Caco-2 (cell line): ENCODE results near the gene FARP1. TPM values are rescaled to one million over a fixed set of nuclear protein-coding genes. Genes with fewer than 3 reads are reported as not detected.

Experiments
- BruUV-seq: library from RNA; stranded (reverse); fragments of 400-500 nt; replicated peaks from 2 replicates; lab custom pipeline; 2021; lab: Mats Ljungman, UMichigan
- CTCF ChIA-PET: fragments of 300-600 bp; sonication (Branson Sonifier 250); formaldehyde crosslinking; loops from one replicate; lab custom pipeline; 2022; ENCODE audit warnings: antibody characterized with exemption; lab: Charles Lee
- POLR2A ChIA-PET: fragments of 300-600 bp; sonication (Branson Sonifier 250); formaldehyde crosslinking; loops from one replicate; lab custom pipeline; 2022; ENCODE audit warnings: antibody characterized with exemption; lab: Charles Lee
- DNase-seq, 2 experiments: peaks; one replicate each; pipeline versions ENCODE4 v3.0.0 to v3.0.0-alpha.2; 2020 to 2022
- H3K27me3 ChIP-seq: replicated peaks from 2 replicates; pipeline ENCODE4 v1.6.0; 2011; ENCODE audit warnings: low read length; ENCODE audit not compliant: control insufficient read depth, insufficient read depth
- H3K36me3 ChIP-seq: 2 replicates; pipeline ENCODE4 v1.5.1; 2011; ENCODE audit warnings: low read length; ENCODE audit not compliant: control insufficient read depth, insufficient read depth
- H3K4me1 ChIP-seq: fragments of 250-450 bp; sonication (Bioruptor Pico); 2 replicates; pipeline ENCODE4 v1.5.1; 2020; ENCODE audit warnings: mild to moderate bottlenecking
- H3K4me3 ChIP-seq: 2 replicates; pipeline ENCODE4 v1.5.1; 2011; ENCODE audit warnings: low read depth, mild to moderate bottlenecking, control low read depth, low read length
- H3K9me3 ChIP-seq: fragments of 250-450 bp; sonication (Bioruptor Pico); 2 replicates; pipeline ENCODE4 v1.5.1; 2020; ENCODE audit warnings: mild to moderate bottlenecking, moderate library complexity
- H3K27ac Mint-ChIP-seq: one replicate; pipeline ENCODE4 v1.8.0; 2022; ENCODE audit warnings: mixed read lengths; ENCODE audit not compliant: unreplicated experiment
- H3K27me3 Mint-ChIP-seq: one replicate; pipeline ENCODE4 v1.8.0; 2022; ENCODE audit warnings: mixed read lengths; ENCODE audit not compliant: insufficient read depth, unreplicated experiment
- H3K36me3 Mint-ChIP-seq: one replicate; pipeline ENCODE4 v1.8.0; 2022; ENCODE audit warnings: mild to moderate bottlenecking, mixed read lengths; ENCODE audit not compliant: insufficient read depth, unreplicated experiment
- H3K4me1 Mint-ChIP-seq: one replicate; pipeline ENCODE4 v1.8.0; 2022; ENCODE audit warnings: low read depth, mixed read lengths; ENCODE audit not compliant: unreplicated experiment
- H3K4me3 Mint-ChIP-seq: one replicate; pipeline ENCODE4 v1.8.0; 2022; ENCODE audit warnings: mild to moderate bottlenecking, moderate library complexity, mixed read lengths; ENCODE audit not compliant: unreplicated experiment
- H3K9me3 Mint-ChIP-seq: one replicate; pipeline ENCODE4 v1.8.0; 2022; ENCODE audit warnings: mixed read lengths; ENCODE audit not compliant: unreplicated experiment
- intact Hi-C: fragments of 100-400 bp; cut with micrococcal nuclease; formaldehyde crosslinking; loops from one replicate; pipeline ENCODE4 v1.10.0; 2022; ENCODE audit not compliant: unreplicated experiment
- total RNA-seq: library from RNA; stranded (reverse); gene quantifications from 2 replicates; pipeline ENCODE4 v1.2.3, GENCODE V29; 2022
- TF ChIP-seq, protein P1 (sequence below), 2 experiments: fragments of 200-600 bp in 1 of 2; IDR thresholded peaks; 1 replicate in 1 of 2; 2 replicates in 1 of 2; pipeline versions ENCODE4 v1.5.1 to v1.8.0; 2011 to 2022; ENCODE audit warnings: antibody characterized with exemption in 1 of 2, control low read depth in 1 of 2, inconsistent platforms in 1 of 2, low read depth in 1 of 2, low read length in 1 of 2, mild to moderate bottlenecking in 1 of 2, moderate library complexity in 1 of 2; ENCODE audit not compliant: insufficient read depth in 1 of 2, severe bottlenecking in 1 of 2, unreplicated experiment in 1 of 2

FARP1 gene
- total RNA-seq, 1 experiment from 2014 or later: 189 TPM

DNA sequence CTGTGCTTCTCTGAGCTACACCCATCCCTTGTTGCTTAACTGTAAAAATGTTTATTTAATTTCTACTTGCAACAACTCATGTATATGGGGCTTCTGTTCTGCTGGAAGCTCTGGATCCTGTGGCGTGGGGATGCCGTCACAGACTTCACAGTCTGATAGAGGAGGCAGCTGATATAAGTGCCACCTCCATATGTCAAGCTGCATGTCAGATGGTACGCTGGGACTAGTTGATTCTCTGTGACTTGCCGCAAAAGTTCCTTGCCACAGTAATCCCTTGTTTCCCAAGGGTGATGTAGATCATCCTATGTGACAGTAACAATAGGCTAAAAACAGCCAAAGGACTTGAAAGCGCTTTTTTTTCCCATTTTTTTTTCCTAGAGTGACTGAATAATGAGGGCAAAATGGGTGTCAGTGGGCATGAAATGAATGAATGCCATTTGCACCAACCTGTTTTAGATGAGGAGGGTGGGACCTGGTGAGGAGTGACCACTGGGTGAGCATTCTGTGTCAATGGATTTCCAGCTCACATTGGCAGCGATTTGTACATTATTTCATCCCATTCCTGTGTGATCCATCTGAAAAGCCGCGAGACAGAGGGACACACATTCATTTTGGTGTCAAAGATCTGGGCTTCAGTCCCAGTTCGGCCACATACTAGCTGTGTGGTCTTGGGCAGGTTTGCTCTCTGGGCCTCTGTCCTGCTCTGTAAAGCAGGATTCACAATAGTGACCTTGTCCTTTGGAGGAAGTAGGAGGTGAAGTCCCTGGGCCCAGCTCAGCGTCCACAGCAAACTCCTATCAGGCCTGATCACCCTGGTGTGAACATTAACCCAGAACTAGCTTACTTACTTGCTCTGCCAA is 123.0 kb downstream of the FARP1 start:
- peaks cover 77% of the 10 kb centered on the region for H3K4me1 Mint-ChIP-seq
- POLR2A ChIA-PET: no interaction called here
- peak overlapping the region; percentile 87 for H3K27ac Mint-ChIP-seq
- peaks cover 43% of the 10 kb centered on the region for H3K36me3 Mint-ChIP-seq
- Histone ChIP-seq H3K4me3 (no peak overlapping the region), H3K4me1 (peaks cover 79% of the 10 kb centered on the region), H3K27me3 (no peaks in the 10 kb centered on the region), H3K9me3 (no peaks in the 10 kb centered on the region), H3K36me3 (no peaks in the 10 kb centered on the region)
- no peaks in the 10 kb centered on the region for H3K9me3 Mint-ChIP-seq
- TF ChIP-seq, protein P1, sequence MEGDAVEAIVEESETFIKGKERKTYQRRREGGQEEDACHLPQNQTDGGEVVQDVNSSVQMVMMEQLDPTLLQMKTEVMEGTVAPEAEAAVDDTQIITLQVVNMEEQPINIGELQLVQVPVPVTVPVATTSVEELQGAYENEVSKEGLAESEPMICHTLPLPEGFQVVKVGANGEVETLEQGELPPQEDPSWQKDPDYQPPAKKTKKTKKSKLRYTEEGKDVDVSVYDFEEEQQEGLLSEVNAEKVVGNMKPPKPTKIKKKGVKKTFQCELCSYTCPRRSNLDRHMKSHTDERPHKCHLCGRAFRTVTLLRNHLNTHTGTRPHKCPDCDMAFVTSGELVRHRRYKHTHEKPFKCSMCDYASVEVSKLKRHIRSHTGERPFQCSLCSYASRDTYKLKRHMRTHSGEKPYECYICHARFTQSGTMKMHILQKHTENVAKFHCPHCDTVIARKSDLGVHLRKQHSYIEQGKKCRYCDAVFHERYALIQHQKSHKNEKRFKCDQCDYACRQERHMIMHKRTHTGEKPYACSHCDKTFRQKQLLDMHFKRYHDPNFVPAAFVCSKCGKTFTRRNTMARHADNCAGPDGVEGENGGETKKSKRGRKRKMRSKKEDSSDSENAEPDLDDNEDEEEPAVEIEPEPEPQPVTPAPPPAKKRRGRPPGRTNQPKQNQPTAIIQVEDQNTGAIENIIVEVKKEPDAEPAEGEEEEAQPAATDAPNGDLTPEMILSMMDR (IDR thresholded peaks at IDR 0.05; ENCODE audit: insufficient read depth in 1 of 2, low read depth in 1 of 2, low read length in 1 of 2, severe bottlenecking in 1 of 2, unreplicated experiment in 1 of 2): no peak
- peak overlapping the region; percentile 54 for H3K4me3 Mint-ChIP-seq
- H3K27me3 Mint-ChIP-seq: no peaks in the 10 kb centered on the region
- CTCF ChIA-PET: no interaction called here
- DNase-seq: peak; percentile 64 to 77
- BruUV-seq: TSS peak; percentile 79
- intact Hi-C loops: loop anchor here (2.0 to 10.0 kb wide), 2 partner anchors 13 to 91 kb away; partner anchors contain the start of gene RNF113B

DNA sequence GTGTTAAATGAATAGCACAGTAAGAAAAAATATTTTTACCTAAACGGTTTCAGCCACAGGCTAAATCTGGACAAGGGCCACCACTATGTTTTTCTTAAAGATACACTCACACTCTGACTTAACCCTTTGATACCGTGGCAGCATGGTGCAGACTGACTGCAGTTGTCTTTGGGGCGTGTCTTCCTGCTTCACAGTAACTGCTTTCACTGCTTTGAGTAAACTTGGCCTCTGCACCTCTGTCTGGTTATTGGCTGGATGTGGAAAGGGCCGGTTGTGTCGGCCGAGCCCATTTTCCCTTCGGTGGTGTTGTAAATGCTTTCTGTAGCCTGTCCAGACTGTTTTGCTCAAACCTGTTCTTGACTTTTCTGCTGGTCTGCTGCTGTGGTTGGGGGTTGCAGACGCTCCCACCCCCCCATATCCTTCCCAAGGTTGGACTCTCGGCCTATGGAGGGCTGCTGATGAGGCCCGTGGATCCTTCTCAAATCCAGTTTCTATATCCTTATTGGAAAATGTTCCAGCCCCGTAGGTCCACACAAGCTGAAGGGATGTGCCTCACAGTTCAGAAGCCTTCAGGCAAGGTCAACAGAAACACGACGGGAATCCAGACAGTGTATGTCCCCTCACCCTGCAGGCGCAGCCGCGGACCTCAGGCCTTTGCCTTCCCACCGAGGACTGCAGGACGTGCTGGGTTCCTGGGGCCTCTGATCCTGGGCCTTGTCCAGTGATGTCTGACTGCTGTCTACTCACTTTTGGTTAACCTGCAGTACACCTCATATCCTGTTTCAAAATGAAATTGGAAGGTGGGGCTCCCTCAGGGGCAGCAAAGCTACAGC is 124.4 kb downstream of the FARP1 start:
- Mint-ChIP-seq H3K27ac (peak overlapping the region; percentile 87), H3K4me3 (peak overlapping the region; percentile 70), H3K4me1 (peaks cover 75% of the 10 kb centered on the region), H3K9me3 (no peaks in the 10 kb centered on the region), H3K36me3 (peaks cover 54% of the 10 kb centered on the region), H3K27me3 (no peaks in the 10 kb centered on the region)
- POLR2A ChIA-PET: no interaction called here
- Histone ChIP-seq H3K9me3 (no peaks in the 10 kb centered on the region), H3K4me1 (peaks cover 79% of the 10 kb centered on the region), H3K36me3 (no peaks in the 10 kb centered on the region), H3K27me3 (no peaks in the 10 kb centered on the region), H3K4me3 (no peak overlapping the region)
- TF ChIP-seq, protein P1 (IDR thresholded peaks at IDR 0.05; ENCODE audit: insufficient read depth in 1 of 2, low read depth in 1 of 2, low read length in 1 of 2, severe bottlenecking in 1 of 2, unreplicated experiment in 1 of 2): no peak
- intact Hi-C loops: loop anchor here (2.0 to 10.0 kb wide), 2 partner anchors 14 to 92 kb away; partner anchors contain the start of gene RNF113B
- peak; percentile 75 to 81 for DNase-seq
- CTCF ChIA-PET: no interaction called here
- TSS peak; percentile 31 for BruUV-seq

DNA sequence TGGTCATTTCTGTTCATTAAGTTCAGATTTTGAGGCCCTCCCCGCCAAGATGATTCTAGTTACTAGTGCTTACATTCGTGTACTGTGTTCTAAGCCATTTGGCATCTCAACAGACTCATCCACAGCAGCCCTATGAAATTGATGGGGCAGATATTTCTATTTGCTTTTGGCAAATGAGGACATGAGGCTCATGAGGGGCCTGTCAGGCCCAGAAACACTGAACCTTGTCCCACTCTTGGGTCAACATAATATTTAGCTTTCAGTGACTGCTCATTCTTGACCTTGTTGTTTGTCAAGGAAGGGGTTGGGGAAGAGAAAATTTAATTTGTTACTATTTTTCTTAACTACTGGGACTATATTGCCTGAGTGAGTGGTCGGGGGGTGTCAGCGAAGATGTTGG is 126.5 kb downstream of the FARP1 start:
- Histone ChIP-seq H3K4me3 (no peak overlapping the region), H3K4me1 (peaks cover 86% of the 10 kb centered on the region), H3K36me3 (no peaks in the 10 kb centered on the region), H3K27me3 (no peaks in the 10 kb centered on the region), H3K9me3 (no peaks in the 10 kb centered on the region)
- no peaks in the 10 kb centered on the region for H3K9me3 Mint-ChIP-seq
- H3K36me3 Mint-ChIP-seq: peaks cover 61% of the 10 kb centered on the region
- no TSS peak for BruUV-seq
- intact Hi-C loops: loop anchor here (10.0 kb wide), 1 partner anchor 95 kb away; the partner anchor contains the start of gene RNF113B
- ChIA-PET POLR2A (no interaction called here), CTCF (no interaction called here)
- H3K4me3 Mint-ChIP-seq: peak overlapping the region; percentile 25
- H3K27me3 Mint-ChIP-seq: no peaks in the 10 kb centered on the region
- H3K27ac Mint-ChIP-seq: peak overlapping the region; percentile 98
- no peak for DNase-seq
- TF ChIP-seq, protein P1 (IDR thresholded peaks at IDR 0.05; ENCODE audit: insufficient read depth in 1 of 2, low read depth in 1 of 2, low read length in 1 of 2, severe bottlenecking in 1 of 2, unreplicated experiment in 1 of 2): no peak
- peaks cover 79% of the 10 kb centered on the region for H3K4me1 Mint-ChIP-seq
